H1 (cell line): ENCODE results near the gene MPIG6B. TPM values are rescaled to one million over a fixed set of nuclear protein-coding genes. Genes with fewer than 3 reads are reported as not detected.

Experiments
- microRNA-seq, 2 experiments: library from miRNA; unstranded; fragments of <30 nt; microRNA quantifications; one replicate each; pipeline versions ENCODE4 to v1.2.0, GENCODE V29; 2016 to 2020; ENCODE audit warnings: borderline microRNAs expressed in 2 of 2, borderline number of aligned reads in 2 of 2, borderline replicate concordance in 1 of 2
- polyA plus RNA-seq, 7 experiments: library from polyadenylated mRNA; depleted of rRNA in 3 of 7; stranded (reverse) in 5 of 7; unstranded in 2 of 7; fragments of >200 nt in 5 of 7; fragments of 200-250 nt in 2 of 7; gene quantifications; 1 replicate in 5 of 7; 2 replicates in 1 of 7; 4 replicates in 1 of 7; pipeline versions ENCODE4 v1.2.1 to v1.2.3, GENCODE V29; 2011 to 2013; ENCODE audit warnings: missing spikeins in 2 of 7, mixed read lengths in 2 of 7
- small RNA-seq: library from polyadenylated mRNA; stranded (forward); fragments of <200 nt; extraction: miRNeasy Mini kit (QIAGEN cat#:217004); gene quantifications from one replicate; pipeline ENCODE3, GENCODE V24; 2013; ENCODE audit not compliant: insufficient read depth
- total RNA-seq: library from RNA; stranded (reverse); fragmentation: NEBNext Ultra II Directional; extraction: Animal tissue kit (Norgen Biotek cat#: 25700); gene quantifications from 2 replicates; pipeline ENCODE4 v1.2.1, GENCODE V29; 2021

Gene MPIG6B
- total and polyA plus RNA-seq, 2 of the 8 experiments (the other 6 are each of a cell fraction or from before 2014, with no cell fraction given), result 0.18 TPM; not detected in 1

Small RNAs within 50 kb of the gene (microRNA-seq; reads per million reads assigned to microRNA genes)
- gene MIR4646, result 0 to 0.20 reads per million in 2 experiments

Small RNAs within 50 kb of the gene (small RNA-seq; reads per million reads assigned to genes)
- gene LY6G6D (not detected), gene MIR4646 (not detected), gene MSH5-SAPCD1 (not detected), gene RNU6-850P (not detected), gene SAPCD1 (not detected)

Other genes starting within 250 kb of the MPIG6B start
Only the 30 nearest of the 42 such genes appear.
- not detected in 2 replicates for gene LTA, start 151.1 kb upstream of the MPIG6B start, total RNA-seq
- not detected in 2 replicates for gene LTA, start 151.1 kb upstream of the MPIG6B start, polyA plus RNA-seq (2011; rRNA removed)
- not detected in 2 replicates for gene TNF, start 147.8 kb upstream of the MPIG6B start, total RNA-seq
- gene TNF, start 147.8 kb upstream of the MPIG6B start, polyA plus RNA-seq (2011; rRNA removed), result not detected in 2 replicates
- gene LTB, start 140.9 kb upstream of the MPIG6B start, total RNA-seq, result 0.43 TPM in 1 of 2 replicates, not detected in the other
- gene LTB, start 140.9 kb upstream of the MPIG6B start, polyA plus RNA-seq (2011; rRNA removed), result 0.47 and 0.77 TPM in 2 replicates
- gene LST1, start 137.1 kb upstream of the MPIG6B start, total RNA-seq, result not detected in 2 replicates
- gene LST1, start 137.1 kb upstream of the MPIG6B start, polyA plus RNA-seq (2011; rRNA removed), result 0.25 TPM in 1 of 2 replicates, not detected in the other
- gene NCR3, start 130.4 kb upstream of the MPIG6B start, total RNA-seq, result not detected in 2 replicates
- gene NCR3, start 130.4 kb upstream of the MPIG6B start, polyA plus RNA-seq (2011; rRNA removed), result 0.67 and 0.72 TPM in 2 replicates
- 7.5 and 9.8 TPM in 2 replicates for gene AIF1, start 108.1 kb upstream of the MPIG6B start, total RNA-seq
- gene AIF1, start 108.1 kb upstream of the MPIG6B start, polyA plus RNA-seq (2011; rRNA removed), result 3.7 and 6.3 TPM in 2 replicates
- gene PRRC2A, start 102.7 kb upstream of the MPIG6B start, total RNA-seq, result 300 and 303 TPM in 2 replicates
- gene PRRC2A, start 102.7 kb upstream of the MPIG6B start, polyA plus RNA-seq (2011; rRNA removed), result 118 and 203 TPM in 2 replicates
- 325 and 354 TPM in 2 replicates for gene BAG6, start 70.7 kb upstream of the MPIG6B start, total RNA-seq
- 199 and 291 TPM in 2 replicates for gene BAG6, start 70.7 kb upstream of the MPIG6B start, polyA plus RNA-seq (2011; rRNA removed)
- 3.4 and 3.8 TPM in 2 replicates for gene APOM, start 67.5 kb upstream of the MPIG6B start, total RNA-seq
- 9.2 and 12.0 TPM in 2 replicates for gene APOM, start 67.5 kb upstream of the MPIG6B start, polyA plus RNA-seq (2011; rRNA removed)
- gene C6orf47, start 62.6 kb upstream of the MPIG6B start, total RNA-seq, result 14.6 and 15.6 TPM in 2 replicates
- 4.7 and 7.2 TPM in 2 replicates for gene C6orf47, start 62.6 kb upstream of the MPIG6B start, polyA plus RNA-seq (2011; rRNA removed)
- gene GPANK1, start 58.4 kb upstream of the MPIG6B start, total RNA-seq, result 24.5 and 26.9 TPM in 2 replicates
- gene GPANK1, start 58.4 kb upstream of the MPIG6B start, polyA plus RNA-seq (2011; rRNA removed), result 30.2 and 33.2 TPM in 2 replicates
- 192 and 208 TPM in 2 replicates for gene CSNK2B, start 57.3 kb upstream of the MPIG6B start, total RNA-seq
- 147 and 169 TPM in 2 replicates for gene CSNK2B, start 57.3 kb upstream of the MPIG6B start, polyA plus RNA-seq (2011; rRNA removed)
- 12.1 and 12.6 TPM in 2 replicates for gene LY6G5B, start 53.4 kb upstream of the MPIG6B start, total RNA-seq
- gene LY6G5B, start 53.4 kb upstream of the MPIG6B start, polyA plus RNA-seq (2011; rRNA removed), result 9.5 and 10.6 TPM in 2 replicates
- 1.1 and 1.2 TPM in 2 replicates for gene LY6G5C, start 42.3 kb upstream of the MPIG6B start, total RNA-seq
- 1.8 and 2.1 TPM in 2 replicates for gene LY6G5C, start 42.3 kb upstream of the MPIG6B start, polyA plus RNA-seq (2011; rRNA removed)
- 29.3 and 32.9 TPM in 2 replicates for gene ABHD16A, start 20.0 kb upstream of the MPIG6B start, total RNA-seq
- 40.2 and 49.6 TPM in 2 replicates for gene ABHD16A, start 20.0 kb upstream of the MPIG6B start, polyA plus RNA-seq (2011; rRNA removed)
- gene LY6G6F, start 16.5 kb upstream of the MPIG6B start, total RNA-seq, result not detected in 2 replicates
- not detected in 2 replicates for gene LY6G6F, start 16.5 kb upstream of the MPIG6B start, polyA plus RNA-seq (2011; rRNA removed)
- gene LY6G6D, start 8.0 kb upstream of the MPIG6B start, total RNA-seq, result not detected in 2 replicates
- 0.74 and 1.8 TPM in 2 replicates for gene LY6G6D, start 8.0 kb upstream of the MPIG6B start, polyA plus RNA-seq (2011; rRNA removed)
- gene LY6G6C, start 1.6 kb upstream of the MPIG6B start, total RNA-seq, result 0.33 TPM in 1 of 2 replicates, not detected in the other
- 0.23 and 0.49 TPM in 2 replicates for gene LY6G6C, start 1.6 kb upstream of the MPIG6B start, polyA plus RNA-seq (2011; rRNA removed)
- 53.3 and 55.5 TPM in 2 replicates for gene DDAH2, start 5.9 kb downstream of the MPIG6B start, total RNA-seq
- gene DDAH2, start 5.9 kb downstream of the MPIG6B start, polyA plus RNA-seq (2011; rRNA removed), result 73.5 and 104 TPM in 2 replicates
- 250 and 259 TPM in 2 replicates for gene CLIC1, start 13.2 kb downstream of the MPIG6B start, total RNA-seq
- 236 and 277 TPM in 2 replicates for gene CLIC1, start 13.2 kb downstream of the MPIG6B start, polyA plus RNA-seq (2011; rRNA removed)
- gene MSH5, start 16.6 kb downstream of the MPIG6B start, total RNA-seq, result 21.3 and 25.3 TPM in 2 replicates
- gene MSH5, start 16.6 kb downstream of the MPIG6B start, polyA plus RNA-seq (2011; rRNA removed), result 26.5 and 34.5 TPM in 2 replicates
- gene SAPCD1, start 39.3 kb downstream of the MPIG6B start, total RNA-seq, result 3.4 and 5.9 TPM in 2 replicates
- 3.1 and 4.4 TPM in 2 replicates for gene SAPCD1, start 39.3 kb downstream of the MPIG6B start, polyA plus RNA-seq (2011; rRNA removed)
- gene VWA7, start 54.0 kb downstream of the MPIG6B start, total RNA-seq, result 1.5 and 2.1 TPM in 2 replicates
- gene VWA7, start 54.0 kb downstream of the MPIG6B start, polyA plus RNA-seq (2011; rRNA removed), result 0.82 and 1.1 TPM in 2 replicates
- 162 and 163 TPM in 2 replicates for gene VARS1, start 72.4 kb downstream of the MPIG6B start, total RNA-seq
- 53.5 and 99.3 TPM in 2 replicates for gene VARS1, start 72.4 kb downstream of the MPIG6B start, polyA plus RNA-seq (2011; rRNA removed)
- 127 and 132 TPM in 2 replicates for gene LSM2, start 83.6 kb downstream of the MPIG6B start, total RNA-seq
- 168 and 173 TPM in 2 replicates for gene LSM2, start 83.6 kb downstream of the MPIG6B start, polyA plus RNA-seq (2011; rRNA removed)
- 1.6 and 1.9 TPM in 2 replicates for gene HSPA1L, start 91.9 kb downstream of the MPIG6B start, total RNA-seq
- 0.78 and 1.00 TPM in 2 replicates for gene HSPA1L, start 91.9 kb downstream of the MPIG6B start, polyA plus RNA-seq (2011; rRNA removed)
- gene HSPA1A, start 92.2 kb downstream of the MPIG6B start, total RNA-seq, result 54.0 and 59.9 TPM in 2 replicates
- 40.7 and 50.2 TPM in 2 replicates for gene HSPA1A, start 92.2 kb downstream of the MPIG6B start, polyA plus RNA-seq (2011; rRNA removed)
- gene HSPA1B, start 104.4 kb downstream of the MPIG6B start, total RNA-seq, result 76.6 and 89.3 TPM in 2 replicates
- 36.6 and 43.8 TPM in 2 replicates for gene HSPA1B, start 104.4 kb downstream of the MPIG6B start, polyA plus RNA-seq (2011; rRNA removed)
- 41.2 and 43.4 TPM in 2 replicates for gene NEU1, start 139.4 kb downstream of the MPIG6B start, total RNA-seq
- gene NEU1, start 139.4 kb downstream of the MPIG6B start, polyA plus RNA-seq (2011; rRNA removed), result 65.6 and 72.1 TPM in 2 replicates
- 2.5 and 4.8 TPM in 2 replicates for gene SLC44A4, start 155.6 kb downstream of the MPIG6B start, total RNA-seq
- 7.0 and 7.1 TPM in 2 replicates for gene SLC44A4, start 155.6 kb downstream of the MPIG6B start, polyA plus RNA-seq (2011; rRNA removed)